Measurements from ENCODE around the gene OTOF. TPM values are rescaled to one million over a fixed set of nuclear protein-coding genes. Genes with fewer than 3 reads are reported as not detected.
A peak's percentile ranks its signal among the peaks of the same experiment; 100 is the strongest.

OTOF gene
- total RNA-seq, 3 donors from 2014 or later = 0.60 TPM; not detected in 2

- ATAC-seq (no peak), DNase-seq (no peak)
- H3K4me1 ChIP-seq (ENCODE audit: low read depth) = no peaks in the 10 kb centered on the region
- no peaks in the 10 kb centered on the region for H3K9me3 ChIP-seq
- intact Hi-C loops (cut with DNase I, micrococcal nuclease) = no loop called here
- TF ChIP-seq CTCF (IDR thresholded peaks at IDR 0.05) = no peak
- H3K4me3 ChIP-seq = no peak overlapping the region
- no peaks in the 10 kb centered on the region for H3K36me3 ChIP-seq (ENCODE audit: low read depth)
These were observed 28.5 kb downstream of the OTOF start for GRCh38 chr2:26449278-26450030.

GRCh38 chr2:26448651-26449050 is 29.3 kb downstream of the OTOF start:
- Histone ChIP-seq H3K4me1 (ENCODE audit: low read depth) (no peaks in the 10 kb centered on the region), H3K4me3 (no peak overlapping the region), H3K9me3 (no peaks in the 10 kb centered on the region), H3K36me3 (ENCODE audit: low read depth) (no peaks in the 10 kb centered on the region)
- ATAC-seq = no peak
- intact Hi-C loops (cut with DNase I, micrococcal nuclease) = no loop called here
- TF ChIP-seq CTCF (IDR thresholded peaks at IDR 0.05) = no peak
- no peak for DNase-seq

GRCh38 chr2:26444236-26444635 is 33.7 kb downstream of the OTOF start:
- Histone ChIP-seq H3K4me3 (no peak overlapping the region), H3K4me1 (ENCODE audit: low read depth) (no peaks in the 10 kb centered on the region), H3K36me3 (ENCODE audit: low read depth) (no peaks in the 10 kb centered on the region), H3K9me3 (no peaks in the 10 kb centered on the region)
- ATAC-seq (no peak), DNase-seq (no peak)
- intact Hi-C loops (cut with DNase I, micrococcal nuclease) = no loop called here
- TF ChIP-seq CTCF (IDR thresholded peaks at IDR 0.05) = no peak

GRCh38 chr2:26442707-26443106 is 35.2 kb downstream of the OTOF start:
- no peak for TF ChIP-seq CTCF (IDR thresholded peaks at IDR 0.05)
- intact Hi-C loops (cut with DNase I, micrococcal nuclease) = no loop called here
- H3K9me3 ChIP-seq = no peaks in the 10 kb centered on the region
- no peaks in the 10 kb centered on the region for H3K4me1 ChIP-seq (ENCODE audit: low read depth)
- DNase-seq = no peak
- H3K4me3 ChIP-seq = no peak overlapping the region
- peak; percentile 67 for ATAC-seq
- H3K36me3 ChIP-seq (ENCODE audit: low read depth) = no peaks in the 10 kb centered on the region

- intact Hi-C loops (cut with DNase I, micrococcal nuclease) = no loop called here
- Histone ChIP-seq H3K9me3 (no peaks in the 10 kb centered on the region), H3K4me1 (ENCODE audit: low read depth) (no peaks in the 10 kb centered on the region), H3K36me3 (ENCODE audit: low read depth) (no peaks in the 10 kb centered on the region), H3K4me3 (no peak overlapping the region)
- DNase-seq (no peak), ATAC-seq (no peak)
- TF ChIP-seq CTCF (IDR thresholded peaks at IDR 0.05) = no peak
These were observed 35.6 kb downstream of the OTOF start for GRCh38 chr2:26442301-26442700.
